SK-N-SH (cell line): Measurements from ENCODE around the gene STXBP6. TPM values are rescaled to one million over a fixed set of nuclear protein-coding genes. Genes with fewer than 3 reads are reported as not detected.

Experiments
- CTCF ChIA-PET: fragments of 300-600, 350-600 bp; formaldehyde crosslinking; extraction: SDS; loops from one replicate; lab custom pipeline; 2021; lab: Yijun Ruan, JAX
- POLR2A ChIA-PET: fragments of 350-600 bp; sonication (Branson Sonifier 250); formaldehyde crosslinking; extraction: SDS; loops from one replicate; lab custom pipeline; 2020; ENCODE audit warnings: antibody characterized with exemption, inconsistent platforms; lab: Yijun Ruan, JAX
- DNase-seq: peaks from one replicate; pipeline ENCODE4 v3.0.0; 2012
- H2AFZ ChIP-seq: fragments of 200-600 bp; sonication (generic); 2 replicates; pipeline ENCODE4 v1.8.1; 2016; ENCODE audit warnings: antibody characterized with exemption, mild to moderate bottlenecking, low read depth
- H3F3A ChIP-seq: fragments of 200-600 bp; sonication (generic); replicated peaks from 2 replicates; pipeline ENCODE3; 2016; ENCODE audit warnings: antibody characterized with exemption, mild to moderate bottlenecking; ENCODE audit not compliant: insufficient read depth
- H3K27ac ChIP-seq, 2 experiments: fragments of 200-500 bp in 1 of 2; fragments of 200-600 bp in 1 of 2; sonication (Bioruptor generic) in 1 of 2; sonication (generic), shearing (Covaris generic) in 1 of 2; 2 replicates each; pipeline versions ENCODE4 v1.5.1 to v1.6.1; 2014 to 2016; ENCODE audit warnings: low read depth in 2 of 2, inconsistent platforms in 1 of 2, low read length in 1 of 2, mild to moderate bottlenecking in 1 of 2, mixed read lengths in 1 of 2
- H3K27me3 ChIP-seq: fragments of 200-600 bp; sonication (generic), shearing (Covaris generic); 2 replicates; pipeline ENCODE4 v1.6.1; 2016; ENCODE audit warnings: mixed run types; ENCODE audit not compliant: insufficient read depth
- H3K36me3 ChIP-seq, 2 experiments: fragments of 200-500 bp in 1 of 2; fragments of 200-600 bp in 1 of 2; sonication (Bioruptor generic) in 1 of 2; sonication (generic) in 1 of 2; replicated peaks in 1 of 2; 2 replicates each; pipeline versions ENCODE3 to v1.5.1; 2014 to 2016; ENCODE audit warnings: low read length in 1 of 2, mild to moderate bottlenecking in 1 of 2; ENCODE audit not compliant: insufficient read depth in 2 of 2, control insufficient read depth in 1 of 2
- H3K4me1 ChIP-seq, 2 experiments: fragments of 200-500 bp in 1 of 2; fragments of 200-600 bp in 1 of 2; sonication (Bioruptor generic) in 1 of 2; sonication (generic), shearing (Covaris generic) in 1 of 2; 2 replicates each; pipeline versions ENCODE4 v1.5.1 to v1.6.1; 2014 to 2016; ENCODE audit warnings: low read depth in 1 of 2, low read length in 1 of 2, mixed run types in 1 of 2; ENCODE audit not compliant: insufficient read depth in 2 of 2, control insufficient read depth in 1 of 2
- H3K4me2 ChIP-seq: fragments of 200-600 bp; sonication (generic), shearing (Covaris generic); 2 replicates; pipeline ENCODE4 v1.6.1; 2017; ENCODE audit warnings: mixed run types
- H3K4me3 ChIP-seq, 2 experiments: fragments of 200-500 bp in 1 of 2; fragments of 200-600 bp in 1 of 2; sonication (Bioruptor generic) in 1 of 2; sonication (generic), shearing (Covaris generic) in 1 of 2; 2 replicates each; pipeline versions ENCODE4 v1.5.1 to v1.8.1; 2014 to 2016; ENCODE audit warnings: low read depth in 2 of 2, inconsistent platforms in 1 of 2, low read length in 1 of 2, mild to moderate bottlenecking in 1 of 2, mixed read lengths in 1 of 2, moderate library complexity in 1 of 2
- H3K79me2 ChIP-seq: fragments of 200-600 bp; sonication (generic); 2 replicates; pipeline ENCODE4 v1.8.1; 2017; ENCODE audit warnings: mild to moderate bottlenecking; ENCODE audit not compliant: insufficient read depth
- H3K9ac ChIP-seq: fragments of 200-600 bp; sonication (generic); 2 replicates; pipeline ENCODE4 v1.6.1; 2017; ENCODE audit warnings: mixed run types
- H3K9me2 ChIP-seq: fragments of 200-600 bp; sonication (generic); 2 replicates; pipeline ENCODE4 v1.6.1; 2017; ENCODE audit warnings: mixed run types
- H3K9me3 ChIP-seq: fragments of 200-600 bp; sonication (generic); 2 replicates; pipeline ENCODE4 v1.6.1; 2017; ENCODE audit warnings: mixed run types, mild to moderate bottlenecking, moderate library complexity
- H4K20me1 ChIP-seq: fragments of 200-600 bp; sonication (generic); 2 replicates; pipeline ENCODE4 v1.6.1; 2017; ENCODE audit warnings: mild to moderate bottlenecking, mixed run types; ENCODE audit not compliant: insufficient read depth
- ELF1 ChIP-seq: IDR thresholded peaks from 2 replicates; pipeline ENCODE4 v1.4.0; 2012
- EP300 ChIP-seq, 2 experiments: IDR thresholded peaks; 2 replicates each; pipeline versions ENCODE4 v1.4.0 to v1.6.1; 2012; ENCODE audit warnings: borderline replicate concordance in 1 of 2, low read depth in 1 of 2, low read length in 1 of 2
- EZH2phosphoT487 ChIP-seq: fragments of 200-600 bp; sonication (generic); IDR thresholded peaks from 2 replicates; pipeline ENCODE4 v1.6.1; 2017; ENCODE audit warnings: low read depth, mixed run types, mild to moderate bottlenecking, antibody characterized with exemption, moderate library complexity, borderline replicate concordance
- FOXM1 ChIP-seq: IDR thresholded peaks from 2 replicates; pipeline ENCODE4 v1.4.0; 2012; ENCODE audit warnings: low read depth, mild to moderate bottlenecking
- GABPA ChIP-seq: IDR thresholded peaks from 2 replicates; pipeline ENCODE4 v1.4.0; 2012; ENCODE audit warnings: low read depth, mild to moderate bottlenecking
- GATA2 ChIP-seq: sonication (generic); formaldehyde crosslinking; IDR thresholded peaks from 2 replicates; pipeline ENCODE4 v1.5.0; 2020; ENCODE audit warnings: mild to moderate bottlenecking, missing genetic modification reagents
- JUND ChIP-seq: IDR thresholded peaks from 2 replicates; pipeline ENCODE4 v1.4.0; 2012
- MEF2A ChIP-seq: IDR thresholded peaks from 2 replicates; pipeline ENCODE4 v1.4.0; 2012; ENCODE audit warnings: low read depth, borderline replicate concordance
- RAD21 ChIP-seq: IDR thresholded peaks from 2 replicates; pipeline ENCODE4 v1.6.1; 2012; ENCODE audit warnings: mild to moderate bottlenecking, low read length
- RXRA ChIP-seq: IDR thresholded peaks from 2 replicates; pipeline ENCODE4 v1.4.0; 2012; ENCODE audit warnings: low read depth, mild to moderate bottlenecking, borderline replicate concordance
- SMC3 ChIP-seq: IDR thresholded peaks from 2 replicates; pipeline ENCODE4 v1.6.1; 2012; ENCODE audit warnings: low read depth, low read length, improper control_type of control experiment
- TAF1 ChIP-seq: IDR thresholded peaks from 2 replicates; pipeline ENCODE4 v1.6.1; 2012; ENCODE audit warnings: low read depth, mild to moderate bottlenecking, low read length, moderate library complexity, borderline replicate concordance
- TEAD4 ChIP-seq: IDR thresholded peaks from 2 replicates; pipeline ENCODE4 v1.4.0; 2012; ENCODE audit warnings: mild to moderate bottlenecking, borderline replicate concordance; ENCODE audit not compliant: insufficient read depth
- YY1 ChIP-seq: IDR thresholded peaks from 2 replicates; pipeline ENCODE4 v1.4.0; 2012; ENCODE audit warnings: low read depth, mild to moderate bottlenecking
- WGBS: methylation state at CpG from one replicate; pipeline ENCODE4 v1.1.6; 2017; ENCODE audit warnings: low lambda C conversion rate; 5-methylcytosine and 5-hydroxymethylcytosine counted together
- polyA plus RNA-seq, 3 experiments: library from polyadenylated mRNA; depleted of rRNA; stranded (reverse); fragments of >200 nt; gene quantifications; 2 replicates each; pipeline ENCODE4 v1.2.3, GENCODE V29; 2012
- TF ChIP-seq, protein P1 (sequence below): IDR thresholded peaks from 2 replicates; pipeline ENCODE4 v1.4.0; 2012; ENCODE audit warnings: low read depth, borderline replicate concordance
- TF ChIP-seq, protein P2 (sequence below): IDR thresholded peaks from 2 replicates; pipeline ENCODE4 v1.4.0; 2012; ENCODE audit warnings: low read depth, borderline replicate concordance
- TF ChIP-seq, protein P3 (sequence below): IDR thresholded peaks from 2 replicates; pipeline ENCODE4; 2012
- TF ChIP-seq, protein P4 (sequence below): fragments of 150-350 bp; IDR thresholded peaks from 2 replicates; pipeline ENCODE4 v1.6.1; 2016; ENCODE audit warnings: mild to moderate bottlenecking, low read depth, low read length
- TF ChIP-seq, protein P5 (sequence below): IDR thresholded peaks from 2 replicates; pipeline ENCODE4 v1.4.0; 2012; ENCODE audit warnings: low read depth

STXBP6 gene
- polyA plus RNA-seq, 1 of the 3 experiments (the other 2 are of a cell fraction) = 0.16 TPM

DNA sequence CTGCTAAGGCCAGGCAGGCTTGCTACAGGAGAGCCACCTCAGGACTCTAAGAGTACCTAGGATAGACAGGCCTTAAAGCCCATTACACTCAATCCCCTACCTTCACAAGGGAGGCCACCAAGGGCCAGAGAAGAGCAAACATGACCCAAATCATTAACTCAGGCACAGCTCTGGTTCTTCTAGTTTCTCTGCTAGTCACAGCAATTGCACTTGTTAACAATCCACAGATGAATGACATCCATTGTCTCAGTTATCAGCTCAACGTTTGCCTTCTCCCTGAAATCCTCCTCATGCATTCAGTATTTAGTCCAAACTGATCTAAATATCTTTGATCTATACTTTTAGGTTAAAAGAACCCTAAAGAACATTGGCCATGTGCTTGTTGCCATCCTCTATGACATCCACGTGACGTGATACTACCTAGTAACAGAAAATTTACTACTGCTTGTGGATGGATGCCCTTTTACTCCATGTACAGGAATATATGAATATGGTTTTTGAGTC, 164.5 kb downstream of the STXBP6 start (continued):
- no peak for TF ChIP-seq EP300 (IDR thresholded peaks at IDR 0.05; ENCODE audit: borderline replicate concordance in 1 of 2, low read depth in 1 of 2, low read length in 1 of 2)
- TF ChIP-seq, all 33 proteins: peak for 0

DNA sequence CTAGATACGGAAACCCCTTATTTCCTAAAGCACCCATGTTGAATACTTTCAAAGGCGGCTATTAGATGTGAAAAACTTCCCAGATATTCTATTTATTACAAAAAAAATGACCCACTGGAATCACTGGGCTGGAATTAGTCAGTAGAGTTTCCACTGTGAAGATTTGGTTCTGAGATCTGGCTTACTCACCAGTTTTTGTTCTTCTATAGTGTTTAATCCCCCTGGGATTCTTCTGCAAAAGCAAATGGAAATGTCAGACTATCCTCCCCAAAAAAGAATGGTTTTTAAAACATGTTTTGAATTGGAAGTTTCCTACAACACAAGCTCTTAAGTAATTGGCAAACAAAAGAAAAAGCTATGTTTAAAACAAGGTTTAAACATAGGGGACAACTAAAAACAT, 166.4 kb downstream of the STXBP6 start:
- no peaks in the 10 kb centered on the region for H3K4me1 ChIP-seq
- POLR2A ChIA-PET = no interaction called here
- no peak overlapping the region for H3K4me3 ChIP-seq
- H3K79me2 ChIP-seq = no peaks in the 10 kb centered on the region
- no peak for DNase-seq
- H3K9ac ChIP-seq = no peak overlapping the region
- TF ChIP-seq RXRA (no peak), EP300 (IDR thresholded peaks at IDR 0.05; ENCODE audit: borderline replicate concordance in 1 of 2, low read depth in 1 of 2, low read length in 1 of 2) (no peak), YY1 (no peak)
- WGBS = 0% methylated on average over 2 of the region's 2 CpGs
- H3K27me3 ChIP-seq = no peaks in the 10 kb centered on the region
- no peaks in the 10 kb centered on the region for H3K9me2 ChIP-seq
- no peak overlapping the region for H3K4me2 ChIP-seq
- H3K27ac ChIP-seq = no peak overlapping the region
- no peak overlapping the region for H2AFZ ChIP-seq
- H3F3A ChIP-seq = no peaks in the 10 kb centered on the region
- H3K9me3 ChIP-seq = no peaks in the 10 kb centered on the region
- H4K20me1 ChIP-seq = no peaks in the 10 kb centered on the region
- CTCF ChIA-PET = no interaction called here
- H3K36me3 ChIP-seq = no peaks in the 10 kb centered on the region

DNA sequence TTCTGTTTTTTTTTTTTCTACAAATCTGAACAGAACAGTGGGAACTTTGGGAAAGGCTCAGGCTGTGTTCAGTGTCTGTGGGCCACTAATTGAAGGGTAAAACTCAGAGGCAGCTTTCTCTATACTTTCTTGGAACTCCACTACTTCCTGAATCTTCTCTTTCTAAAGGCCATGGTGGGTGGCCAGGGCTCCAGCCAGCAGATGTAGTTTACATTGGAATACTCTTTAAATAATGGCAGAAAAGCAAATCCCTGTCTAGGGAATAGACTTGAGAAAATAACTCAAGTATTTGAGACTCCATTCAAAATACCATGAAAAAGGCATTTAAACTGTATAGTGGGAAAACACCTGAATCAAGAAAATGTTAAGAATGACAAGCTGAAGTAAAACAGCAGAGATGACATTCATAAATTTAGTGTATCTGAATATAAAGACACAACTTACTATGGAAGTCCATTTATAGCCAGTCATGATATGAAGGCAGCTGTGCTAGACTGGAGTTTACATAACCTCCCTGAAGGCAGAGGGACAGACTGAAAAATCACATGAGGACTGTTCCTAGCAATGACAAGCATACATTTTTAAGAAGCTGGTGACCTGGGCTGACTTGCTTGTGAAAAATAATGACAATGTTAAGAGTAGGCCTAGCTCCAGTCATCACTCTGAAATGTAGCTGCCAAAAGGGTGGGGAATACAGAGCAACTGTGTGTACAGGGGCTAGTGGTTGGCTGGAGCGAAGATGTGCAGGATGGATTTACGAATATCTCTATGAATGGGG, 168.6 kb downstream of the STXBP6 start:
- no peak overlapping the region for H2AFZ ChIP-seq
- POLR2A ChIA-PET = no interaction called here
- H3K4me2 ChIP-seq = no peak overlapping the region
- no peak for DNase-seq
- H3K27me3 ChIP-seq = no peaks in the 10 kb centered on the region
- no peaks in the 10 kb centered on the region for H3F3A ChIP-seq
- CTCF ChIA-PET = interaction anchor here (0.6 kb wide), 1 partner anchor 224 kb away, joined by 3 read pairs; no protein-coding TSS in a partner anchor
- no peaks in the 10 kb centered on the region for H3K79me2 ChIP-seq
- H3K9me2 ChIP-seq = no peaks in the 10 kb centered on the region
- H3K4me3 ChIP-seq = no peak overlapping the region
- H3K36me3 ChIP-seq = no peaks in the 10 kb centered on the region
- H3K9ac ChIP-seq = no peak overlapping the region
- no peaks in the 10 kb centered on the region for H4K20me1 ChIP-seq
- no peaks in the 10 kb centered on the region for H3K9me3 ChIP-seq
- WGBS = 21% methylated on average over 2 of the region's 2 CpGs
- no peak overlapping the region for H3K27ac ChIP-seq
- H3K4me1 ChIP-seq = no peaks in the 10 kb centered on the region
- TF ChIP-seq MEF2A = no peak
- TF ChIP-seq SMC3 = no peak
- no peak for TF ChIP-seq EP300 (IDR thresholded peaks at IDR 0.05; ENCODE audit: borderline replicate concordance in 1 of 2, low read depth in 1 of 2, low read length in 1 of 2)
- no peak for TF ChIP-seq RAD21
- no peak for TF ChIP-seq GABPA
- TF ChIP-seq, protein P1, sequence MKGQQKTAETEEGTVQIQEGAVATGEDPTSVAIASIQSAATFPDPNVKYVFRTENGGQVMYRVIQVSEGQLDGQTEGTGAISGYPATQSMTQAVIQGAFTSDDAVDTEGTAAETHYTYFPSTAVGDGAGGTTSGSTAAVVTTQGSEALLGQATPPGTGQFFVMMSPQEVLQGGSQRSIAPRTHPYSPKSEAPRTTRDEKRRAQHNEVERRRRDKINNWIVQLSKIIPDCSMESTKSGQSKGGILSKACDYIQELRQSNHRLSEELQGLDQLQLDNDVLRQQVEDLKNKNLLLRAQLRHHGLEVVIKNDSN = no peak
- no peak for TF ChIP-seq FOXM1
- no peak for TF ChIP-seq TEAD4
- TF ChIP-seq GATA2 (CRISPR knock-in tag) = no peak
- no peak for TF ChIP-seq ELF1
- no peak for TF ChIP-seq TAF1
- TF ChIP-seq, protein P2, sequence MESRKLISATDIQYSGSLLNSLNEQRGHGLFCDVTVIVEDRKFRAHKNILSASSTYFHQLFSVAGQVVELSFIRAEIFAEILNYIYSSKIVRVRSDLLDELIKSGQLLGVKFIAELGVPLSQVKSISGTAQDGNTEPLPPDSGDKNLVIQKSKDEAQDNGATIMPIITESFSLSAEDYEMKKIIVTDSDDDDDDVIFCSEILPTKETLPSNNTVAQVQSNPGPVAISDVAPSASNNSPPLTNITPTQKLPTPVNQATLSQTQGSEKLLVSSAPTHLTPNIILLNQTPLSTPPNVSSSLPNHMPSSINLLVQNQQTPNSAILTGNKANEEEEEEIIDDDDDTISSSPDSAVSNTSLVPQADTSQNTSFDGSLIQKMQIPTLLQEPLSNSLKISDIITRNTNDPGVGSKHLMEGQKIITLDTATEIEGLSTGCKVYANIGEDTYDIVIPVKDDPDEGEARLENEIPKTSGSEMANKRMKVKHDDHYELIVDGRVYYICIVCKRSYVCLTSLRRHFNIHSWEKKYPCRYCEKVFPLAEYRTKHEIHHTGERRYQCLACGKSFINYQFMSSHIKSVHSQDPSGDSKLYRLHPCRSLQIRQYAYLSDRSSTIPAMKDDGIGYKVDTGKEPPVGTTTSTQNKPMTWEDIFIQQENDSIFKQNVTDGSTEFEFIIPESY = no peak
- TF ChIP-seq, protein P3, sequence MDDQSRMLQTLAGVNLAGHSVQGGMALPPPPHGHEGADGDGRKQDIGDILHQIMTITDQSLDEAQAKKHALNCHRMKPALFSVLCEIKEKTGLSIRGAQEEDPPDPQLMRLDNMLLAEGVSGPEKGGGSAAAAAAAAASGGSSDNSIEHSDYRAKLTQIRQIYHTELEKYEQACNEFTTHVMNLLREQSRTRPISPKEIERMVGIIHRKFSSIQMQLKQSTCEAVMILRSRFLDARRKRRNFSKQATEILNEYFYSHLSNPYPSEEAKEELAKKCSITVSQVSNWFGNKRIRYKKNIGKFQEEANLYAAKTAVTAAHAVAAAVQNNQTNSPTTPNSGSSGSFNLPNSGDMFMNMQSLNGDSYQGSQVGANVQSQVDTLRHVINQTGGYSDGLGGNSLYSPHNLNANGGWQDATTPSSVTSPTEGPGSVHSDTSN = no peak
- TF ChIP-seq, protein P4, sequence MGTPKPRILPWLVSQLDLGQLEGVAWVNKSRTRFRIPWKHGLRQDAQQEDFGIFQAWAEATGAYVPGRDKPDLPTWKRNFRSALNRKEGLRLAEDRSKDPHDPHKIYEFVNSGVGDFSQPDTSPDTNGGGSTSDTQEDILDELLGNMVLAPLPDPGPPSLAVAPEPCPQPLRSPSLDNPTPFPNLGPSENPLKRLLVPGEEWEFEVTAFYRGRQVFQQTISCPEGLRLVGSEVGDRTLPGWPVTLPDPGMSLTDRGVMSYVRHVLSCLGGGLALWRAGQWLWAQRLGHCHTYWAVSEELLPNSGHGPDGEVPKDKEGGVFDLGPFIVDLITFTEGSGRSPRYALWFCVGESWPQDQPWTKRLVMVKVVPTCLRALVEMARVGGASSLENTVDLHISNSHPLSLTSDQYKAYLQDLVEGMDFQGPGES = no peak
- no peak for TF ChIP-seq EZH2phosphoT487
- TF ChIP-seq, protein P5, sequence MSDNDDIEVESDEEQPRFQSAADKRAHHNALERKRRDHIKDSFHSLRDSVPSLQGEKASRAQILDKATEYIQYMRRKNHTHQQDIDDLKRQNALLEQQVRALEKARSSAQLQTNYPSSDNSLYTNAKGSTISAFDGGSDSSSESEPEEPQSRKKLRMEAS = no peak
- no peak for TF ChIP-seq JUND
